Measurements from ENCODE around the gene GBX2. TPM values are rescaled to one million over a fixed set of nuclear protein-coding genes. Genes with fewer than 3 reads are reported as not detected.

The GBX2 gene
- total and polyA plus RNA-seq, 10 of the 15 experiments (the other 5 are each of a cell fraction or from before 2014, with no cell fraction given) = not detected

GRCh38 chr2:236143811-236144210 is 24.4 kb downstream of the GBX2 start:
- CTCF ChIA-PET = no interaction called here
- FAIRE-seq = no peak
- no TSS peak for BruUV-seq (replicated peaks)
- POLR2A ChIA-PET = no interaction called here
- Histone ChIP-seq H4K20me1 (ENCODE audit: control insufficient read depth, insufficient read depth) (no peaks in the 10 kb centered on the region), H2AFZ (ENCODE audit: control insufficient read depth, low read depth, low read length) (no peak overlapping the region), H3K36me3 (ENCODE audit: control insufficient read depth in 2 of 2, insufficient read depth in 2 of 2, low read length in 1 of 2) (no peaks in the 10 kb centered on the region), H3K27me3 (replicated peaks in 1 of 2; ENCODE audit: control insufficient read depth in 2 of 2, insufficient read depth in 2 of 2, low read length in 1 of 2) (no peaks in the 10 kb centered on the region), H3K27ac (ENCODE audit: control insufficient read depth, insufficient read depth) (no peak overlapping the region), H3K79me2 (ENCODE audit: control insufficient read depth, insufficient read depth, low read length) (no peaks in the 10 kb centered on the region), H3K4me1 (ENCODE audit: control insufficient read depth, insufficient read depth, low read length) (no peaks in the 10 kb centered on the region), H3K4me2 (ENCODE audit: control insufficient read depth, insufficient read depth) (no peak overlapping the region), H3K9ac (ENCODE audit: control insufficient read depth, insufficient read depth, low read length) (no peak overlapping the region), H3K9me3 (replicated peaks; ENCODE audit: control insufficient read depth, insufficient read depth, low read length) (no peaks in the 10 kb centered on the region), H3K4me3 (no peak overlapping the region)
- RAD21 ChIA-PET (ENCODE audit: unreplicated experiment) = no interaction called here
- TF ChIP-seq NFYA (IDR thresholded peaks at IDR 0.05; ENCODE audit: borderline replicate concordance, low read depth, low read length) (no peak), ETV6 (conservative IDR thresholded peaks at IDR 0.05 in 1 of 2, IDR thresholded peaks at IDR 0.05 in 1 of 2; ENCODE audit: borderline replicate concordance in 1 of 2, low read depth in 1 of 2) (no peak), IRF3 (IDR thresholded peaks at IDR 0.05) (no peak), SIN3A (IDR thresholded peaks at IDR 0.05; ENCODE audit: low read depth, low read length) (no peak), HCFC1 (IDR thresholded peaks at IDR 0.05; ENCODE audit: low read length) (no peak), HDAC6 (IDR thresholded peaks at IDR 0.05; ENCODE audit: unreplicated experiment) (no peak), YBX1 (IDR thresholded peaks at IDR 0.05) (no peak), ATF3 (IDR thresholded peaks at IDR 0.05; ENCODE audit: borderline replicate concordance, extremely low read depth, low read depth, low read length) (no peak), IRF4 (IDR thresholded peaks at IDR 0.05; ENCODE audit: low read depth, low read length) (no peak), CHD1 (IDR thresholded peaks at IDR 0.05; ENCODE audit: low read depth, low read length) (no peak), MTA2 (IDR thresholded peaks at IDR 0.05; ENCODE audit: low read depth) (no peak), NR2C1 (IDR thresholded peaks at IDR 0.05) (no peak), ELK1 (IDR thresholded peaks at IDR 0.05; ENCODE audit: low read depth, low read length) (no peak), SUPT20H (IDR thresholded peaks at IDR 0.05; ENCODE audit: borderline replicate concordance, control insufficient read depth, low read depth, low read length) (no peak), GABPA (IDR thresholded peaks at IDR 0.05; ENCODE audit: low read depth) (no peak), NBN (IDR thresholded peaks at IDR 0.05) (no peak), RELB (IDR thresholded peaks at IDR 0.05; ENCODE audit: low read depth) (no peak), NR2F1 (conservative IDR thresholded peaks at IDR 0.05) (no peak), ATF7 (IDR thresholded peaks at IDR 0.05; ENCODE audit: low read depth) (no peak), HSF1 (IDR thresholded peaks at IDR 0.05; ENCODE audit: low read depth, low read length) (no peak)
- intact Hi-C loops (cut with micrococcal nuclease; ENCODE audit: unreplicated experiment) = no loop called here
- 44% methylated on average over 10 of the region's 10 CpGs for WGBS (ENCODE audit: insufficient coverage, insufficient replicate concordance, low lambda C conversion rate, missing lambda C conversion rate)
- no peak for ATAC-seq
- no peak for DNase-seq (ENCODE audit: low read depth, low spot score)
- in situ Hi-C loops (cut with MboI) = no loop called here
- SMC1A ChIA-PET (ENCODE audit: uncharacterized antibody, unreplicated experiment) = no interaction called here

Measured in GM12878 (cell line).